Osteoblast (primary cell): ENCODE measurements around the gene TNFRSF8. TPM values are rescaled to one million over a fixed set of nuclear protein-coding genes. Genes with fewer than 3 reads are reported as not detected.

Experiments used
- DNase-seq: peaks from one replicate; pipeline ENCODE4 v3.0.0; 2011; ENCODE audit warnings: low spot score, mixed read lengths; ENCODE audit not compliant: insufficient read length; ENCODE audit errors: missing footprints
- H2AFZ ChIP-seq: 2 replicates; pipeline ENCODE4 v1.6.0; 2011; ENCODE audit warnings: mild to moderate bottlenecking, low read length
- H3K27ac ChIP-seq: 2 replicates; pipeline ENCODE4 v1.5.1; 2011; ENCODE audit warnings: mild to moderate bottlenecking, low read depth, low read length, moderate library complexity
- H3K27me3 ChIP-seq: 2 replicates; pipeline ENCODE4 v1.6.0; 2012; ENCODE audit warnings: mild to moderate bottlenecking, control low read depth, inconsistent platforms, low read length, moderate library complexity; ENCODE audit not compliant: insufficient read depth
- H3K36me3 ChIP-seq: 2 replicates; pipeline ENCODE4 v1.5.1; 2011; ENCODE audit warnings: mild to moderate bottlenecking, low read length, control low read depth, moderate library complexity; ENCODE audit not compliant: insufficient read depth
- H3K4me1 ChIP-seq: 2 replicates; pipeline ENCODE4 v1.5.1; 2011; ENCODE audit warnings: mild to moderate bottlenecking, low read length, control low read depth, moderate library complexity; ENCODE audit not compliant: insufficient read depth
- H3K4me2 ChIP-seq: 2 replicates; pipeline ENCODE4 v1.6.0; 2011; ENCODE audit warnings: mild to moderate bottlenecking, low read length; ENCODE audit not compliant: insufficient read depth
- H3K4me3 ChIP-seq: fragments of 200-600 bp; sonication (generic); 3 replicates; pipeline ENCODE4 v1.5.1; 2012; ENCODE audit warnings: mild to moderate bottlenecking, low read length, inconsistent platforms; ENCODE audit not compliant: insufficient read depth
- H3K79me2 ChIP-seq: 2 replicates; pipeline ENCODE4 v1.6.0; 2012; ENCODE audit warnings: mild to moderate bottlenecking, low read length, control low read depth, inconsistent platforms; ENCODE audit not compliant: insufficient read depth
- H3K9me3 ChIP-seq: 2 replicates; pipeline ENCODE4 v1.5.1; 2011; ENCODE audit warnings: low read depth, low read length, control low read depth
- H4K20me1 ChIP-seq: 2 replicates; pipeline ENCODE4 v1.6.0; 2012; ENCODE audit warnings: mild to moderate bottlenecking, low read length, control low read depth; ENCODE audit not compliant: insufficient read depth
- CTCF ChIP-seq: IDR thresholded peaks from 2 replicates; pipeline ENCODE4 v1.5.1; 2011; ENCODE audit warnings: mild to moderate bottlenecking, low read depth, low read length, moderate library complexity; ENCODE audit errors: extremely low read depth
- total RNA-seq: library from RNA; depleted of rRNA; stranded (reverse); fragments of >200 nt; gene quantifications from 2 replicates; pipeline ENCODE4 v1.2.3, GENCODE V29; 2012

Gene TNFRSF8
- total RNA-seq, 1 donor = under 0.01 TPM

GRCh38 chr1:12141163-12141850 lies 78.2 kb downstream of the TNFRSF8 start:
- Histone ChIP-seq H3K27me3 (no peaks in the 10 kb centered on the region), H3K4me1 (peaks cover 20% of the 10 kb centered on the region), H4K20me1 (no peaks in the 10 kb centered on the region), H3K4me3 (no peak overlapping the region), H3K36me3 (no peaks in the 10 kb centered on the region), H3K79me2 (no peaks in the 10 kb centered on the region), H3K27ac (no peak overlapping the region), H3K9me3 (no peaks in the 10 kb centered on the region), H2AFZ (no peak overlapping the region), H3K4me2 (no peak overlapping the region)
- peak; percentile 34 for DNase-seq
- no peak for TF ChIP-seq CTCF

GRCh38 chr1:12142141-12142823 lies 79.2 kb downstream of the TNFRSF8 start:
- no peak for TF ChIP-seq CTCF
- H3K36me3 ChIP-seq = no peaks in the 10 kb centered on the region
- H3K79me2 ChIP-seq = no peaks in the 10 kb centered on the region
- H3K4me3 ChIP-seq = no peak overlapping the region
- H2AFZ ChIP-seq = no peak overlapping the region
- H3K9me3 ChIP-seq = no peaks in the 10 kb centered on the region
- H3K27me3 ChIP-seq = no peaks in the 10 kb centered on the region
- H3K27ac ChIP-seq = no peak overlapping the region
- no peak overlapping the region for H3K4me2 ChIP-seq
- no peaks in the 10 kb centered on the region for H4K20me1 ChIP-seq
- peak; percentile 52 for DNase-seq
- peaks cover 28% of the 10 kb centered on the region for H3K4me1 ChIP-seq

GRCh38 chr1:12142891-12143630 lies 80.0 kb downstream of the TNFRSF8 start:
- peak; percentile 34 for DNase-seq
- no peak for TF ChIP-seq CTCF
- Histone ChIP-seq H3K4me2 (peak overlapping the region; percentile 48), H3K4me3 (peak overlapping the region; percentile 40), H3K4me1 (peaks cover 28% of the 10 kb centered on the region), H3K9me3 (no peaks in the 10 kb centered on the region), H2AFZ (peak overlapping the region; percentile 88), H4K20me1 (no peaks in the 10 kb centered on the region), H3K79me2 (no peaks in the 10 kb centered on the region), H3K27me3 (no peaks in the 10 kb centered on the region), H3K27ac (peak overlapping the region; percentile 97), H3K36me3 (no peaks in the 10 kb centered on the region)
